Lower lobe of right lung (tissue), 2 donors: Measurements from ENCODE around the gene LRCH1. TPM values are rescaled to one million over a fixed set of nuclear protein-coding genes. Genes with fewer than 3 reads are reported as not detected.

Experiments
- ATAC-seq, 2 donors: fragments of 200-7000 bp; cut with Tn5 transposase; one replicate each; pipeline ENCODE4 v1.9.1; 2020 to 2022; ENCODE audit warnings: mild to moderate bottlenecking in 2 of 2, moderate library complexity in 2 of 2
- DNase-seq: peaks from one replicate; pipeline ENCODE4 v3.0.0-alpha.2; 2020
- H3K27ac ChIP-seq: fragments of 200-600 bp; one replicate; pipeline ENCODE4 v1.8.0; 2022
- H3K27me3 ChIP-seq: fragments of 200-600 bp; one replicate; pipeline ENCODE4 v1.8.0; 2022; ENCODE audit warnings: low read depth
- H3K36me3 ChIP-seq: fragments of 200-600 bp; one replicate; pipeline ENCODE4 v1.8.0; 2022; ENCODE audit warnings: mild to moderate bottlenecking
- H3K4me1 ChIP-seq: fragments of 200-600 bp; one replicate; pipeline ENCODE4 v1.8.0; 2022
- H3K4me3 ChIP-seq: fragments of 200-600 bp; one replicate; pipeline ENCODE4 v1.8.0; 2022; ENCODE audit warnings: mild to moderate bottlenecking
- H3K9me3 ChIP-seq: fragments of 200-600 bp; one replicate; pipeline ENCODE4 v1.8.0; 2022
- intact Hi-C: fragments of 100-400 bp; cut with DNase I; formaldehyde crosslinking; loops from one replicate; pipeline ENCODE4 v1.11.0; 2022
- total RNA-seq: library from RNA; stranded (reverse); fragmentation: NEBNext Ultra II Directional; extraction: Animal tissue kit (Norgen Biotek cat#: 25700); gene quantifications from one replicate; pipeline ENCODE4 v1.2.1, GENCODE V29; 2021
- TF ChIP-seq, protein P1 (sequence below): fragments of 200-600 bp; IDR thresholded peaks from one replicate; pipeline ENCODE4 v1.8.0; 2022; ENCODE audit warnings: antibody characterized with exemption, mild to moderate bottlenecking
- donor health status: DM: no; HTN: yes; CAD: no; lungs with severe emphysema.

Gene LRCH1
- total RNA-seq, 1 donor from 2014 or later, result 25.9 TPM

DNA sequence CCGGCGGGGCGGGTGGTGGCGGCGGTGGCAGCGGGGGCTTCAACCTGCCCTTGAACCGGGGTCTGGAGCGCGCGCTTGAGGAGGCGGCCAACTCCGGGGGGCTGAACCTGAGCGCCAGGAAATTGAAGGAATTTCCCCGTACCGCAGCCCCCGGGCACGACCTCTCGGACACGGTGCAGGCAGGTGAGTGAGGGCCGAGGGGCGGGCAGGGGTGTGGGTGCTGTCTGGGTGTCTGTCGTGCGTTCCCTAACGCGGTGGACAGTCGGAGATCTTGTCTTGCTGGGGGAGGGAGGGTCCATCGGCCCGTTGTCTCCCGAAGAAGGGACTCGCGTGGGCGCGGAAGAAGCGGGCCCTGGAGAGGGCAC, 533 bp downstream of the LRCH1 start:
- peak; percentile 12 to 31 for ATAC-seq
- H3K4me1 ChIP-seq, result peaks cover 27% of the 10 kb centered on the region
- no peaks in the 10 kb centered on the region for H3K9me3 ChIP-seq

DNA sequence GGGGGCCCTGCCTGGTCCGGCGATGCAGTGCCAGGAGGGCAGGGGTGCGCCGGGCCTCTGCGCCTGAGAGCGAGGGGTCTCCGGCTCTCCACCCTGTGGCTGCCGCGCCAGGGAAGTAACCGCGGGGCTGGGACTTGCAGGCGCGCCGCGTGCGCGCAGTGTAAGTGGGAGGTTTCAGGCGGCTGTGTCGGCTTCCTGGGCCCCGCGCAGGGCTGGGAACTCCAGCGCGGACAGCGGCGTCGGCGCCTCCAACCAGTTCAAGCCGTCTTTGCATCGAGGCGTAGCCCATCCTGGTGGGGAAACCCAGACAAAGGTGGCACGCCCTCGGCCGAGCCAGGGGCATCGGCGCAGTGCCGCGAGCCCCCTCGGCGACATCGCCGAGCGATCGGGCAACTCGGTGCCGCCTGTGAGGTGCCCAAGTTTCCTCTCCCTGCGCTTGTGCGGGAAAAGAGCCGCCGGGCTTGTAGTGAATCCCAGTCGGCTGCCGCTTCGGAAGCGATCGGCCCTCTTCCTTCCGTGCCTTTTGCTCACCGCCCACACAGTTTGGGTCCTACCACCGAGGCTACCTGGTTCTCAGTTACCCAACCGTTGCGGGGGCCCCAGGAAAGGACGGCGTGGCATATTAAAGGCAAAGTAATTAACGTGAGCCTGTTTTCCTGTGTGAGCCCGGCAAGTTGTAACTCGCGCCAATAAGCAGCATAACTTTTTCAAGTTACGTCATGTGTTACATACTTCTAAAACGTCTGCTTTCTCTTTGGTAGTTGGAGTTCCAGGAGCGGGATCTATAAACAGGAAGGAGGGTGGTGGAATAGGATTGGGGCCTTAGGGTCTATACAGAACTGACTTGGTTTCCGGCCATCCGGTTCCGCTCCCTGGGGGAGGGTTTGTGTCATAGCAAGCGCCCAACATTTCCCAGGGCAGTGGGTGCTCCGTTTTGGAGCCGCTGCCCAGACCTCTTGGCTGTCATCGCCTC, 1.2 kb downstream of the LRCH1 start:
- peaks cover 29% of the 10 kb centered on the region for H3K4me1 ChIP-seq

More for the DNA sequence above, 533 bp downstream of the LRCH1 start:
- intact Hi-C loops, result loop anchor here (5.0 kb wide), 1 partner anchor 164 kb away; no protein-coding TSS in a partner anchor
- TF ChIP-seq, protein P1, sequence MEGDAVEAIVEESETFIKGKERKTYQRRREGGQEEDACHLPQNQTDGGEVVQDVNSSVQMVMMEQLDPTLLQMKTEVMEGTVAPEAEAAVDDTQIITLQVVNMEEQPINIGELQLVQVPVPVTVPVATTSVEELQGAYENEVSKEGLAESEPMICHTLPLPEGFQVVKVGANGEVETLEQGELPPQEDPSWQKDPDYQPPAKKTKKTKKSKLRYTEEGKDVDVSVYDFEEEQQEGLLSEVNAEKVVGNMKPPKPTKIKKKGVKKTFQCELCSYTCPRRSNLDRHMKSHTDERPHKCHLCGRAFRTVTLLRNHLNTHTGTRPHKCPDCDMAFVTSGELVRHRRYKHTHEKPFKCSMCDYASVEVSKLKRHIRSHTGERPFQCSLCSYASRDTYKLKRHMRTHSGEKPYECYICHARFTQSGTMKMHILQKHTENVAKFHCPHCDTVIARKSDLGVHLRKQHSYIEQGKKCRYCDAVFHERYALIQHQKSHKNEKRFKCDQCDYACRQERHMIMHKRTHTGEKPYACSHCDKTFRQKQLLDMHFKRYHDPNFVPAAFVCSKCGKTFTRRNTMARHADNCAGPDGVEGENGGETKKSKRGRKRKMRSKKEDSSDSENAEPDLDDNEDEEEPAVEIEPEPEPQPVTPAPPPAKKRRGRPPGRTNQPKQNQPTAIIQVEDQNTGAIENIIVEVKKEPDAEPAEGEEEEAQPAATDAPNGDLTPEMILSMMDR, result no peak
- Histone ChIP-seq H3K27ac (peak overlapping the region; percentile 87), H3K27me3 (no peaks in the 10 kb centered on the region), H3K4me3 (peak overlapping the region; percentile 97), H3K36me3 (no peaks in the 10 kb centered on the region)
- peak; percentile 53 for DNase-seq

GRCh38 chr13:46554951-46555350, 2.0 kb downstream of the LRCH1 start:
- intact Hi-C loops, result loop anchor here (5.0 kb wide), 1 partner anchor 162 kb away; no protein-coding TSS in a partner anchor
- no peaks in the 10 kb centered on the region for H3K27me3 ChIP-seq
- peak overlapping the region; percentile 87 for H3K27ac ChIP-seq
- TF ChIP-seq, protein P1, result no peak
- no peaks in the 10 kb centered on the region for H3K9me3 ChIP-seq
- ATAC-seq (no peak), DNase-seq (no peak)
- no peaks in the 10 kb centered on the region for H3K36me3 ChIP-seq
- peaks cover 37% of the 10 kb centered on the region for H3K4me1 ChIP-seq
- H3K4me3 ChIP-seq, result peak overlapping the region; percentile 97

More for the DNA sequence above, 1.2 kb downstream of the LRCH1 start:
- peak overlapping the region; percentile 87 for H3K27ac ChIP-seq
- peak; percentile 81 to 86 for ATAC-seq
- no peaks in the 10 kb centered on the region for H3K9me3 ChIP-seq
- H3K27me3 ChIP-seq, result no peaks in the 10 kb centered on the region
- peak; percentile 82 for DNase-seq
- TF ChIP-seq, protein P1, result peak; percentile 50
- no peaks in the 10 kb centered on the region for H3K36me3 ChIP-seq
- intact Hi-C loops, result loop anchor here (5.0 kb wide), 1 partner anchor 163 kb away; no protein-coding TSS in a partner anchor
- H3K4me3 ChIP-seq, result peak overlapping the region; percentile 97

DNA sequence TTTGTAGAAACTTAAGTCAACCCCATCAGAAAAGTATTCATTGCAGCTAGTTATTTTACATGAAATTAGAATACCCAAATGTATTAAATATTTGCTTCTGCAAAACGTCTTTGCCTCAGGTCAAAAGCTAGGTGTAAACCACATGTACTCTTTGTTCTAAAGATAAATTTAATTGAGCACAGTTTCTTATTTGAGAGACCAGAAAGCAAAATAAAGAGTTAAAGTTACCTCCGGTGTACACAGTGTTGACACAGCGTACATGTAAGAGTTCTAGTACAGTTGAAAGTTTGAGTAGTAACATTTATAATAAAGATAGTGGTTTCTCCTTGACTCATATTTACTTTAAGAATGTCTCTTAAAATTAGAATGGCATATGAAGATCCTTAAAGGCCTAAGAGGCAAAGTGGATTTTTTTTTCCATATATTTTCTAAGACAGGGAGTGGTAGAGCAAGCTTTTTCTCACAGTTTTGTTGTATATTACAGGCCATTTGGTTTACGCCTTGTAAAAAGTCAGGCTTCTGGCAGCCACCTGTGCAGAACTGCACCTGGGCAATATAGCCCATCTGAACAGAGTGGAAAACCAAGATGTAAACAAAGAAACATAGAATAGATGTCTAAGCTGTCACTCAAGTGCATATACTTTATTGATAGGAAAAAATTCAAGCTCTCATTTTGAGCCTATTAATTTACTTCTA, 2.9 kb downstream of the LRCH1 start:
- Histone ChIP-seq H3K27me3 (no peaks in the 10 kb centered on the region), H3K27ac (no peak overlapping the region), H3K4me3 (peak overlapping the region; percentile 97), H3K36me3 (no peaks in the 10 kb centered on the region), H3K9me3 (no peaks in the 10 kb centered on the region), H3K4me1 (peaks cover 46% of the 10 kb centered on the region)
- intact Hi-C loops, result no loop called here
- DNase-seq, result no peak
- no peak for ATAC-seq
- TF ChIP-seq, protein P1, result no peak

DNA sequence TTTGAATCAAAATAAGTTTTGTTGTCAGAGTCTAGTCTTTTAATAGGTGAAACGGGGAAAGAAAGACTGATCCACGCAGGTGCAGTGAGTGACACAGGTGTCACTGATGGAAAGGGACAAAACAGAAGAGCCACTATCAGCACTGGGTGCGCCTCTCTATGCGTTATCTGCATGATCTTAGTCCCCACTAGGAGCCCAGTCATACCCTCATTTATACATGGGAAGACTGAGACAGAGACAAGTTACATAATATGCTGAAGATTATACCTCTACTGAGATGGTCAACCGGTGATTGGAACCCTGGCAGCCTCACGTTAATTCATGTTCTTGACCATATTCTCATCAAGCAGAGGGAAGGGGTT, 3.4 kb downstream of the LRCH1 start:
- H3K4me1 ChIP-seq, result peaks cover 43% of the 10 kb centered on the region
- ATAC-seq (no peak), DNase-seq (no peak)
- TF ChIP-seq, protein P1, result no peak
- no peak overlapping the region for H3K27ac ChIP-seq
- no peaks in the 10 kb centered on the region for H3K36me3 ChIP-seq
- no peaks in the 10 kb centered on the region for H3K27me3 ChIP-seq
- H3K4me3 ChIP-seq, result no peak overlapping the region
- no peaks in the 10 kb centered on the region for H3K9me3 ChIP-seq
- intact Hi-C loops, result no loop called here
